Dermis blood vessel endothelial cell (primary cell): Measurements from ENCODE around the gene FAM110D. TPM values are rescaled to one million over a fixed set of nuclear protein-coding genes. Genes with fewer than 3 reads are reported as not detected.

ENCODE experiments used
- DNase-seq: peaks from one replicate; pipeline ENCODE4 v3.0.0; 2010
- total RNA-seq: library from RNA; depleted of rRNA; stranded (reverse); fragments of >200 nt; gene quantifications from 2 replicates; pipeline ENCODE4 v1.2.3, GENCODE V29; 2014

Gene FAM110D
- total RNA-seq, 1 donor from 2014 or later = 12.9 TPM

GRCh38 chr1:26164036-26164860 is 5.4 kb downstream of the FAM110D start:
- DNase-seq = peak; percentile 61

DNA sequence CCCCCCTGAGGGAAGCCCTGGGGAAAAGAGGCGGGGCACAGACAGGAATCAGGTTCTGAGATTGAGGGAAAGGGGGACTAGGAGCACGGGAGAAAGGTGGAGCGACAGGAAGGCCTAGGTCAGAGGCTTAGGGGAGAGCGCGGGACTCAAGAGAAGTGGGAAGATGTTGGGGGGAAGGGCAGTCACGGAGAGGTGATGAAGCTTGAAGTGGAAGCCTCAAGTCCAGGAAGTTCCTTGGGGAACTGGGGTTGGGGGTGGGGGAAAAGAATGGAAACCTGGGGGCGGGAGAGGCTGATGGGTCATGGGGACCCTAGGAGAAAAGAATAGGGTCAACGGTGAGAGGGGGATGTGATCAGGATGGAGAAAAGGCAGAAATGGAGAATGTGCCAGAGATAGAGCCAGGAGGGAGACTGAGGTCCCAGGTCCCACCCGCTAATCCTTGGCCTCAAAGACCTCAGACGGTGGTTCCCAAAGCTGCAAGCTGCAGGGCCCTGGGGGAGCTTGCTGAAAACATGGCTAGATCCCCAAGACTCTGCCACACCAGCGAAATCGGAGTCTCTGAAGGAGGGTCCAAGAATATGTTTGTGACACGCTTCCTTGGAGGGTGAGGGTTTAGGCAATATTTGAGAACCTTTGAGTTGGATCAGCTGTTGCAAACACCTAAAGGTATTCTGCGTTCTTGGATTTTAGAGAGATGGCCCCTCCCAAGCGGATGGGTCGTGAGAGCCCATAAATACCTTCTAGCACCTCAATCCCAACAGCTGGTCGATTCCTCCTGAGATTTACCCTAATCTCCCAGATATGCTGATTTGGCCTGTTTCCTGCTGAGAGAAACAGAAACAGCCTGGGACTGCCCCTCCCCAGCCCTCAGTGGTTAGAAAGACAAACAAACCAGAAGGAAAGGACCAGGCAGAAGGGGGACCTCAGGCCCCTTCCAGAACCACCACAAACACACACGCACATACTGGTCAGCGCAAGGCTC is 6.3 kb downstream of the FAM110D start:
- no peak for DNase-seq

- no peak for DNase-seq
Observed at GRCh38 chr1:26166719-26167281, 7.9 kb downstream of the FAM110D start.

GRCh38 chr1:26168410-26169197 is 9.7 kb downstream of the FAM110D start, which contains the start of gene C1orf232:
Gene C1orf232 (minus strand): TSS chr1:26168963. CDS start chr1:26168499, 464 bp downstream.
- no peak for DNase-seq

DNA sequence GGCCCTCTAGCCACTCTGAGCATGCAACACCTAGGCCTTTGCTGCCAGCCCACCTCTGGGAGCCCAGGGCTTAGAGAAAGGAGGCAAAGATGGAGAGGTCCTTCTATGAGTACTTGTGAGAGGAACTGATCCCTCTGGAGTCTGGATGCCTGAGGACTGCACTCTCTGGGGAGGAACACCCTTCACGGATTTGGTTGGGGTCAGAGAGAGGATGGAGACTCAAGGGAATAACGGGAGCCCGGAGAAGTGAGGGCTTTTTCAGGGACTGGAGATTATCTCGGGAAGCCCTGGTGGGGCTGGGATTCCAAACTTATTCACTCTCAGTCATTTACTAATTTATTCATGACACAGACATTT is 10.3 kb downstream of the FAM110D start:
- DNase-seq = no peak

- DNase-seq = peak; percentile 95
Observed at GRCh38 chr1:26169669-26170471, 11.0 kb downstream of the FAM110D start, which contains the start of gene ZNF593. Gene ZNF593 (plus strand): TSS chr1:26169908. CDS start chr1:26169984, 76 bp downstream.

DNA sequence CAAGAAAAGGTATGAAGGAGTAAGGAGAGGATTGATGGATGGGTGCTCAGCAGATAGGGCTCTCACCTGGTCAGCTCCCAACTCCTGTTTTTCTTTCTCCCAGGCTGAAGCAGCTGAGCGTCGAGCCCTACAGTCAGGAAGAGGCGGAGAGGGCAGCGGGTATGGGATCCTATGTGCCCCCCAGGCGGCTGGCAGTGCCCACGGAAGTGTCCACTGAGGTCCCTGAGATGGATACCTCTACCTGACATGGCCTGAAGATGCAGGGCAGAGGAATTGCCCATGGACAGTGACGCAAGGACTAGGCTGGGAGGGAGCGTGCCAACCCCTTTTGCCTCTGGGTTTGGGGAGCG is 11.6 kb downstream of the FAM110D start:
- DNase-seq = no peak

GRCh38 chr1:26171084-26172072 is 12.5 kb downstream of the FAM110D start, which contains the start of gene ZNF593OS:
Gene ZNF593OS (minus strand): TSS chr1:26171832. CDS start chr1:26171661, 171 bp downstream.
- DNase-seq = no peak

DNA sequence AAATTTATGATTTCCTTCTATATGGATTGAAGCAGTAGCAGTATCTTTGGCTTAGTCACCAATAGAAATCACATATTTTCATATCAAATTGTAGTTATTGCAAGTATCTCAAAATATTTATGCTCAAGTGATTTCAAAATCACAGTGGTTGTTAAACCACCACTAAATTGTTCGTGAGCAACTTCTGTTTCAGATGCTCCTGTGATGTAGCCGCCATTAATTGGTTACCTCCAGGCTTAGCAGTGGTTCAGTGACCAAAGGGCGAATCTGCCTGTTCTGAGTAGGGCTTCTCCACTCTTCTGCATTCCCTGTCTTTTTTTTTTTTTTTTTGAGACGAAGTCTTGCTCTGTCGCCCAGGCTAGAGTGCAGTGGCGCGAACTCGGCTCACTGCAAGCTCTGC is 16.5 kb downstream of the FAM110D start:
- DNase-seq = no peak

DNA sequence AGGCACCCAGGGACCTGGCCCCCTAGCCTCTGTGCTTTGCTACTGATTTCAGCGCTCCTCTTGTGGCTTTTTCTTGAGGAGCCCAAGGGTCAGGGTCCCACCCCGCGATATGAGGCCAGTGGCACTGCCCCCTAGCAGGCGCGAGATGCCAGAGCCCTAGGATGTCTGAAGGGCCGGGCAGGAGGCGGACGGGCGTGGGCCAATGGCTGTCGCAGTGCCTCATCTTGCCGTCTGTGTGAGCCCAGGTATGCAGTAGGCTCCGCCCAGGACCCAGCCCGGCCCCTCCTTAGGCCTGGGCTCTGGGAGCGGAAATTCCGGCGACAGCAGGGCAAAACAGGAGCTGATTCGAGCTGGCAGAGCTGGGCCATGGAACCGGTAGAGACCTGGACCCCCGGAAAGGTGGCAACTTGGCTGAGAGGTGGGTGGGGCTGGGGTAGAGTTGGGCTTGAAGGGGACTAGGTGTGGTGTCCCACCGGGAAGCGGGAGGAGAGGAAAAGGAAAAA is 18.4 kb downstream of the FAM110D start, which contains the start of gene CNKSR1:
TSS of gene CNKSR1 (plus strand) at position 310 of the 503 bp plus-strand sequence. CDS start at position 367, 57 bp downstream.
- no peak for DNase-seq

DNA sequence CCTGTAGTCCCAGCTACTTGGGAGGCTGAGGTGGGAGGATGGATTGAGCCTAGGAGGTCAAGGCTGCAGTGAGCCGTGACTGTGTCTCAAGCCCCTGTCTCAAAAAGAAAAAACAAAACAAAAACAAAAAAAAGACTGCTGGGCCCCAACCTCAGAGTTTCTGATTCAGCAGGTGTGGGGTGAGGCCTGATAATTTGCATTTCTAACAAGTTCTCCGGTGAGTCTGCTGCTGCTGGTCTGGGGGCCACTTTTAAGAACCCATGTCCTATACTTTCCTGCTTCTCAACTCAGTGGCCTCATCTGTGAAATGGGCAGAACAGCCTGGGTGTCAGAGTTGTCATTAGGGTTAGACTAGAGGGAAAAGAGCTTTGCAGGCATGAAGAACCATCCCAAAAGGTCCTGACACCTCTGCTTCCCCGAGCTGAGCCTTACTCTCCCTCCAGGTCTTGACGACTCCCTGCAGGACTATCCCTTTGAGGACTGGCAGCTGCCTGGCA is 21.2 kb downstream of the FAM110D start:
- DNase-seq = no peak

- DNase-seq = no peak
Observed at GRCh38 chr1:26181586-26182382, 22.9 kb downstream of the FAM110D start.

GRCh38 chr1:26182383-26182696 is 23.5 kb downstream of the FAM110D start:
- DNase-seq = no peak

- DNase-seq = no peak
Observed at GRCh38 chr1:26184086-26184485, 25.2 kb downstream of the FAM110D start.

DNA sequence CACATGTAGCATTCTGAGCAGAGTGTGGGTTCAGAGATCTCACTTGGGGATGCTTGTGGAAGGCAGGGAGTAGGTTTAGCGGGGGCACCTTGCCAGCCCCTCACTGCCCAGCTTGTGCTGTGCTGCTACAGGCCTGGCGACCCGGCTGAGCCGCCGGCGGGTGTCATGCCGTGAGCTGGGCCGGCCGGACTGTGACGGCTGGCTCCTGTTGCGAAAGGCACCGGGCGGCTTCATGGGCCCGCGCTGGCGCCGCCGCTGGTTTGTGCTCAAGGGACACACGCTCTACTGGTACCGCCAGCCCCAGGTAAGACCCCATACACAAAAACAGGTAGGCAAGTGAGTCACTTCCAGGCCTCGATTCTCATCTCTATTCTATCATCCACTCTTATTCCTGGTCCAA is 26.0 kb downstream of the FAM110D start:
- no peak for DNase-seq

DNA sequence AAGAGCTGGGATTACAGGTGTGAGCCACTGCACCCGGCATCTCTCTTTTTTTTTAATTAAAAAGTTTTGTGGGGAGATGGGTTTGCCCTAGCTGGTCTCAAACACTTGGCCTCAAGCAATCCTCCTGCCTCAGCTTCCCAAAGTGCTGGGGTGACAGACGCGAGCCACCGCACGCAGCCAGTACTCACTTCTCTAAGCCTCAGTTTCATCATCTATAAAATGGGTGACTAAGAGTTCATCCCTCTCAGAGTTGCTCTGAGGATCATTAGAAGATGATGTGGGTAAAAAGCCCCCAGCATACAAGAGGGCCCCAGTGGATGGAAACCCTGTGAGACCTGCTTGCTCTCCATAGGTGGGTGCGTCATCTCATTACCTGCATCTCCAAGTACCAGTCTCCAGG is 29.0 kb downstream of the FAM110D start:
- DNase-seq = no peak

GRCh38 chr1:26188477-26188876 is 29.6 kb downstream of the FAM110D start:
- no peak for DNase-seq

DNA sequence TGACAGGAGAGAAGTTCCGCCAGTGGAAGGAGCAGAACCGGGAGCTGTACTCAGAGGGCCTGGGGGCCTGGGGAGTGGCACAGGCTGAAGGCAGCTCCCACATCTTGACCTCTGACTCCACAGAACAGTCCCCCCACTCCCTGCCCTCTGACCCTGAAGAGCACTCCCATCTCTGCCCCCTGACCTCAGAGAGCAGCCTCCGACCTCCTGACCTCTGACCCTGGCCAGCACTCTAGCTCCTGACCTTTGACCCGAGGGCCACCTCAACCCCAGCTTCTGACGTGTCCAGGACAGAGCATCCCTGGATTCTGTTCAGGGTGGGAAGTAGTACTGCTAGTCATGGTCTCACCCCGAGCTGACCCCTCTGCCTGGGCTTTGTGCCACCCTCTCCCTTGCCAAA is 30.5 kb downstream of the FAM110D start:
- DNase-seq = no peak
